ENCODE data around the gene TSHZ2. TPM values are rescaled to one million over a fixed set of nuclear protein-coding genes. Genes with fewer than 3 reads are reported as not detected.
"Not testable (repeated sequence)": the region's sequence is repeated elsewhere in the genome, so short reads cannot be mapped to it uniquely, and the experiment has no call there.

Gene TSHZ2
- total RNA-seq, 1 donor from 2014 or later: 30.4 TPM

DNA sequence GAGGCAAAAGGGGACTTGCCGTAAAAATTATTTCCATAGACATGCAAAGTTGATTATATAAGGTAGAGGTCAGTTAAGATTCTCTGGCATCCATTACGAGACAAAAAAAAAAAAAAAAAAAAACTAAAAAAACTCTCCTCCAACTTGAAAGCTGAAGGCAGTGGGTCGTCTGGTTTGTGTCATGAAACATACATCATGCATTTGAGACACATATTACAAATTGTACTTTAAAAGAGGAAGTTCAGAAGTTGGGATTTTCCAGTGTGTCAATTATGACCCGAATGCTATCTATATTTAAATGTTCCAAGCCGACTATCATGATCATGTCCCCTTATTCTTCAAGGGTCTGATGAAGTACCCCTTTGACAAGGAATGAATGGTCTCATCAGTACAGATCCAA, 496.4 kb downstream of the TSHZ2 start:
- no peaks in the 10 kb centered on the region for H3K36me3 ChIP-seq
- TF ChIP-seq POLR2AphosphoS5 (IDR thresholded peaks at IDR 0.05; ENCODE audit: insufficient read depth in 1 of 2, low read depth in 1 of 2) (no peak), CTCF (IDR thresholded peaks at IDR 0.05) (no peak), POLR2A (IDR thresholded peaks at IDR 0.05) (no peak)
- intact Hi-C loops (cut with DNase I): no loop called here

GRCh38 chr20:53472859-53473258, 500.7 kb downstream of the TSHZ2 start:
- DNase-seq (ENCODE audit: extremely low spot score in 2 of 2); H3K27me3 ChIP-seq; H3K4me3 ChIP-seq; H3K27ac ChIP-seq; H3K9me3 ChIP-seq; intact Hi-C loops (cut with DNase I); H3K4me1 ChIP-seq; H3K36me3 ChIP-seq: not testable (repeated sequence)

More for the DNA sequence above, 496.4 kb downstream of the TSHZ2 start:
- Histone ChIP-seq H3K27ac (no peak overlapping the region), H3K4me1 (no peaks in the 10 kb centered on the region), H3K9me3 (no peaks in the 10 kb centered on the region), H3K4me3 (no peak overlapping the region), H3K27me3 (no peaks in the 10 kb centered on the region)
- no peak for DNase-seq (ENCODE audit: extremely low spot score in 2 of 2)

GRCh38 chr20:53480913-53481312, 508.8 kb downstream of the TSHZ2 start:
- H3K4me3 ChIP-seq: no peak overlapping the region
- H3K27me3 ChIP-seq: no peaks in the 10 kb centered on the region
- no peak overlapping the region for H3K27ac ChIP-seq
- intact Hi-C loops (cut with DNase I): no loop called here
- H3K36me3 ChIP-seq: no peaks in the 10 kb centered on the region
- H3K4me1 ChIP-seq: no peaks in the 10 kb centered on the region
- no peak for DNase-seq (ENCODE audit: extremely low spot score in 2 of 2)
- no peaks in the 10 kb centered on the region for H3K9me3 ChIP-seq
- TF ChIP-seq CTCF (IDR thresholded peaks at IDR 0.05) (no peak), POLR2AphosphoS5 (IDR thresholded peaks at IDR 0.05; ENCODE audit: insufficient read depth in 1 of 2, low read depth in 1 of 2) (no peak), POLR2A (IDR thresholded peaks at IDR 0.05) (no peak)

- H3K36me3 ChIP-seq: no peaks in the 10 kb centered on the region
- DNase-seq (ENCODE audit: extremely low spot score in 2 of 2): peak in 1 of 2 donors; percentile 8
- H3K4me3 ChIP-seq: no peak overlapping the region
- TF ChIP-seq POLR2AphosphoS5 (IDR thresholded peaks at IDR 0.05; ENCODE audit: insufficient read depth in 1 of 2, low read depth in 1 of 2) (no peak), CTCF (IDR thresholded peaks at IDR 0.05) (no peak), POLR2A (IDR thresholded peaks at IDR 0.05) (no peak)
- H3K4me1 ChIP-seq: no peaks in the 10 kb centered on the region
- intact Hi-C loops (cut with DNase I): no loop called here
- H3K27me3 ChIP-seq: no peaks in the 10 kb centered on the region
- no peak overlapping the region for H3K27ac ChIP-seq
- H3K9me3 ChIP-seq: no peaks in the 10 kb centered on the region
Measured at GRCh38 chr20:53487461-53488200, 515.5 kb downstream of the TSHZ2 start.

DNA sequence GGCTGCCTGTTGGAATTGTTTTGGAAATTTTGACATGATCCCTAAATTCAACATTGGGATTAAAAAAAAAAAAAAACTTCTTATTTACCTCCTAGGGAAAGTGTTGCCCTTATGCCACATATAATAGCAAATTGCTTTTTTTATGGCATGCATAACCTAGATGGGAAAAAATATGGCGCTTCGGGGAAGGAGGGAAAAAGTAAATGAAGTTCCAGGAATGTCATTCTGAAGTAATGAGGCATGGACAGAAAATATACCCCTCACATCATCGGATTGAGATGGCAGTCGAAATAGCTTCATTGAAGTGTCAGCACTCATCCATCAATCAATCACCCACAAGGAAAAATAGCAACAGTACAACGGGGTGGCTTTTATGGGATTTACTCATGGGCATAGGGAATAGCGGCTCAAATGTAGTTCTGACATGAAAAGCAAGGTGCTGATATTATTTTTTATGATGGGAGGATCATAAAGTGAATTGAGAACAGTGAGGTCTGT, 516.7 kb downstream of the TSHZ2 start:
- Histone ChIP-seq H3K9me3 (no peaks in the 10 kb centered on the region), H3K4me3 (no peak overlapping the region), H3K4me1 (peaks cover 7% of the 10 kb centered on the region), H3K27ac (no peak overlapping the region), H3K27me3 (no peaks in the 10 kb centered on the region), H3K36me3 (no peaks in the 10 kb centered on the region)
- intact Hi-C loops (cut with DNase I): no loop called here
- DNase-seq (ENCODE audit: extremely low spot score in 2 of 2): no peak
- TF ChIP-seq POLR2A (IDR thresholded peaks at IDR 0.05) (no peak), CTCF (IDR thresholded peaks at IDR 0.05) (no peak), POLR2AphosphoS5 (IDR thresholded peaks at IDR 0.05; ENCODE audit: insufficient read depth in 1 of 2, low read depth in 1 of 2) (no peak)

Data from vagina (tissue), 2 donors.